AG09309 (cell line): Measurements from ENCODE around the gene TCF3.
"Not testable (repeated sequence)": the region's sequence is repeated elsewhere in the genome, so short reads cannot be mapped to it uniquely, and the experiment has no call there.

Experiments used
- DNase-seq: peaks from one replicate; pipeline ENCODE4 v3.0.0-alpha.2; 2010; ENCODE audit warnings: low read depth
- H3K4me3 ChIP-seq: 2 replicates; pipeline ENCODE4 v1.5.1; 2011; ENCODE audit warnings: mild to moderate bottlenecking, low read depth, low read length, moderate library complexity; ENCODE audit not compliant: control insufficient read depth
- CTCF ChIP-seq: IDR thresholded peaks from 2 replicates; pipeline ENCODE4 v1.5.1; 2011; ENCODE audit warnings: mild to moderate bottlenecking, low read depth, low read length, inconsistent platforms; ENCODE audit not compliant: insufficient read depth, control insufficient read depth; ENCODE audit errors: missing control alignments

Gene TCF3

GRCh38 chr19:1646149-1646548 lies 6.3 kb downstream of the TCF3 start:
- DNase-seq, result no peak
- H3K4me3 ChIP-seq, result no peak overlapping the region
- no peak for TF ChIP-seq CTCF

- no peak for TF ChIP-seq CTCF
- no peak overlapping the region for H3K4me3 ChIP-seq
- DNase-seq, result no peak
Measured at GRCh38 chr19:1645299-1645698, 7.1 kb downstream of the TCF3 start.

GRCh38 chr19:1644070-1644469 lies 8.3 kb downstream of the TCF3 start:
- no peak overlapping the region for H3K4me3 ChIP-seq
- DNase-seq, result no peak
- no peak for TF ChIP-seq CTCF

GRCh38 chr19:1640893-1641448 lies 11.4 kb downstream of the TCF3 start:
- DNase-seq, H3K4me3 ChIP-seq: not testable (repeated sequence)

GRCh38 chr19:1636325-1637236 lies 15.8 kb downstream of the TCF3 start:
- no peak for DNase-seq
- H3K4me3 ChIP-seq, result no peak overlapping the region
- TF ChIP-seq CTCF, result no peak

GRCh38 chr19:1634938-1635243 lies 17.5 kb downstream of the TCF3 start:
- no peak for DNase-seq
- H3K4me3 ChIP-seq, result no peak overlapping the region
- TF ChIP-seq CTCF, result no peak

GRCh38 chr19:1634242-1634937 lies 18.0 kb downstream of the TCF3 start:
- no peak for TF ChIP-seq CTCF
- no peak overlapping the region for H3K4me3 ChIP-seq
- no peak for DNase-seq
